ENCODE measurements around the gene TNS1.

DNA sequence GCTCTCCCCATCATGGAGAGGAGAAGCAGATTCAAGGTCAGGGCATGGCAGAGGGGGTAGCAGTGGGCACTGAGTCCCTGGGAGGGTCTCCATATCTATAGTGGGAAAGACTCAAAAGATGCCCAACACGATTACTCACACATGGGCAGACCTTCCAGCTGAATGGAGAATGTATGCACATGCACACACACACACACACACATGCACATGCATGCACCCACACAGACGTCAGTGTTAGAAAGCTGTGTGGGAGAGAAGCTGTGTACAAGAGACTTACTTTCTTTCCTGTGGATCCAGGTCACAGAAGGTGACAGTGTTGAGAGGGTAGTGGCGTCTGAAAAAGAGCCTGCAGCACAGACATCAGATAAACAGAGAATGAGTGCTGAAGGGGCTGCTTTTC, 194.5 kb downstream of the TNS1 start:
- TF ChIP-seq CBFB (IDR thresholded peaks at IDR 0.05; ENCODE audit: low read depth), result no peak
- TF ChIP-seq NFYB (IDR thresholded peaks at IDR 0.05; ENCODE audit: insufficient read depth, low read depth, low read length), result no peak
- TF ChIP-seq POLR2AphosphoS5 (IDR thresholded peaks at IDR 0.05; ENCODE audit: low read length), result no peak
- no peak for TF ChIP-seq EZH2 (IDR thresholded peaks at IDR 0.05; ENCODE audit: borderline replicate concordance, control insufficient read depth, low read depth, low read length)
- TF ChIP-seq HDAC6 (IDR thresholded peaks at IDR 0.05; ENCODE audit: unreplicated experiment), result no peak
- TF ChIP-seq BRCA1 (IDR thresholded peaks at IDR 0.05; ENCODE audit: low read depth, low read length), result no peak
- no peak for TF ChIP-seq PKNOX1 (IDR thresholded peaks at IDR 0.05)
- TF ChIP-seq CTCF (IDR thresholded peaks at IDR 0.05 in 2 of 3, conservative IDR thresholded peaks at IDR 0.05 in 1 of 3; ENCODE audit: control insufficient read depth in 2 of 3, extremely low read depth in 1 of 3, insufficient read depth in 1 of 3, low read depth in 3 of 3, low read length in 3 of 3), result no peak
- TF ChIP-seq BCL3 (IDR thresholded peaks at IDR 0.05; ENCODE audit: borderline replicate concordance, insufficient read depth, low read depth, low read length, poor library complexity, severe bottlenecking), result no peak
- TF ChIP-seq PML (IDR thresholded peaks at IDR 0.05; ENCODE audit: low read length), result no peak
- no peak for TF ChIP-seq JUND (IDR thresholded peaks at IDR 0.05; ENCODE audit: low read depth, low read length)
- no peak for TF ChIP-seq FOS (IDR thresholded peaks at IDR 0.05; ENCODE audit: borderline replicate concordance, extremely low read depth, insufficient read length)
- TF ChIP-seq, protein P1, sequence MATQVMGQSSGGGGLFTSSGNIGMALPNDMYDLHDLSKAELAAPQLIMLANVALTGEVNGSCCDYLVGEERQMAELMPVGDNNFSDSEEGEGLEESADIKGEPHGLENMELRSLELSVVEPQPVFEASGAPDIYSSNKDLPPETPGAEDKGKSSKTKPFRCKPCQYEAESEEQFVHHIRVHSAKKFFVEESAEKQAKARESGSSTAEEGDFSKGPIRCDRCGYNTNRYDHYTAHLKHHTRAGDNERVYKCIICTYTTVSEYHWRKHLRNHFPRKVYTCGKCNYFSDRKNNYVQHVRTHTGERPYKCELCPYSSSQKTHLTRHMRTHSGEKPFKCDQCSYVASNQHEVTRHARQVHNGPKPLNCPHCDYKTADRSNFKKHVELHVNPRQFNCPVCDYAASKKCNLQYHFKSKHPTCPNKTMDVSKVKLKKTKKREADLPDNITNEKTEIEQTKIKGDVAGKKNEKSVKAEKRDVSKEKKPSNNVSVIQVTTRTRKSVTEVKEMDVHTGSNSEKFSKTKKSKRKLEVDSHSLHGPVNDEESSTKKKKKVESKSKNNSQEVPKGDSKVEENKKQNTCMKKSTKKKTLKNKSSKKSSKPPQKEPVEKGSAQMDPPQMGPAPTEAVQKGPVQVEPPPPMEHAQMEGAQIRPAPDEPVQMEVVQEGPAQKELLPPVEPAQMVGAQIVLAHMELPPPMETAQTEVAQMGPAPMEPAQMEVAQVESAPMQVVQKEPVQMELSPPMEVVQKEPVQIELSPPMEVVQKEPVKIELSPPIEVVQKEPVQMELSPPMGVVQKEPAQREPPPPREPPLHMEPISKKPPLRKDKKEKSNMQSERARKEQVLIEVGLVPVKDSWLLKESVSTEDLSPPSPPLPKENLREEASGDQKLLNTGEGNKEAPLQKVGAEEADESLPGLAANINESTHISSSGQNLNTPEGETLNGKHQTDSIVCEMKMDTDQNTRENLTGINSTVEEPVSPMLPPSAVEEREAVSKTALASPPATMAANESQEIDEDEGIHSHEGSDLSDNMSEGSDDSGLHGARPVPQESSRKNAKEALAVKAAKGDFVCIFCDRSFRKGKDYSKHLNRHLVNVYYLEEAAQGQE (IDR thresholded peaks at IDR 0.05; ENCODE audit: low read depth, low read length), result no peak
